Measurements from ENCODE around the gene CBFA2T2. TPM values are rescaled to one million over a fixed set of nuclear protein-coding genes. Genes with fewer than 3 reads are reported as not detected.

CBFA2T2 gene
- polyA plus RNA-seq, 1 donor (not counting 4 experiments of a cell fraction or from before 2014, with no cell fraction given), result 6.8 TPM

GRCh38 chr20:33675136-33675959 is 185.5 kb downstream of the CBFA2T2 start:
- peak overlapping the region; percentile 19 for H3K9ac ChIP-seq (ENCODE audit: control insufficient read depth, extremely low read depth, insufficient read depth, low read length)
- TF ChIP-seq EZH2 (IDR thresholded peaks at IDR 0.05; ENCODE audit: low read length) (no peak), CTCF (optimal IDR thresholded peaks at IDR 0.05 in 1 of 3, IDR thresholded peaks at IDR 0.05 in 1 of 3, conservative IDR thresholded peaks at IDR 0.05 in 1 of 3; ENCODE audit: extremely low read depth in 1 of 3, insufficient read depth in 2 of 3, low read length in 3 of 3) (no peak)
- FAIRE-seq, result no peak

GRCh38 chr20:33676121-33676520 is 186.2 kb downstream of the CBFA2T2 start:
- DNase-seq (ENCODE audit: low read depth, low spot score) (no peak), FAIRE-seq (no peak)
- H3K27me3 ChIP-seq (ENCODE audit: control insufficient read depth, extremely low read depth, insufficient read depth, low read length), result no peaks in the 10 kb centered on the region
- no peak overlapping the region for H3K4me2 ChIP-seq (ENCODE audit: control insufficient read depth, extremely low read depth, insufficient read depth, low read depth, low read length)
- TF ChIP-seq CTCF (optimal IDR thresholded peaks at IDR 0.05 in 1 of 3, IDR thresholded peaks at IDR 0.05 in 1 of 3, conservative IDR thresholded peaks at IDR 0.05 in 1 of 3; ENCODE audit: extremely low read depth in 1 of 3, insufficient read depth in 2 of 3, low read length in 3 of 3), result no peak
- no peak for TF ChIP-seq EZH2 (IDR thresholded peaks at IDR 0.05; ENCODE audit: low read length)
- no peaks in the 10 kb centered on the region for H4K20me1 ChIP-seq (ENCODE audit: control insufficient read depth, extremely low read depth, insufficient read depth, low read length)
- H3K27ac ChIP-seq (ENCODE audit: control insufficient read depth, insufficient read depth, low read length), result no peak overlapping the region
- H3K36me3 ChIP-seq (ENCODE audit: control insufficient read depth in 2 of 2, extremely low read depth in 1 of 2, insufficient read depth in 2 of 2, low read length in 2 of 2), result no peaks in the 10 kb centered on the region
- no peak overlapping the region for H3K4me3 ChIP-seq (ENCODE audit: control insufficient read depth in 2 of 3, extremely low read depth in 1 of 3, insufficient read depth in 2 of 3, low read depth in 1 of 3, low read length in 3 of 3)
- no peak overlapping the region for H2AFZ ChIP-seq (ENCODE audit: control insufficient read depth, low read length)
- H3K4me1 ChIP-seq (ENCODE audit: control insufficient read depth, extremely low read depth, insufficient read depth, low read length), result peaks cover 2% of the 10 kb centered on the region
- no peaks in the 10 kb centered on the region for H3K9me3 ChIP-seq (ENCODE audit: control insufficient read depth, low read depth, low read length)
- H3K9ac ChIP-seq (ENCODE audit: control insufficient read depth, extremely low read depth, insufficient read depth, low read length), result no peak overlapping the region
- no peaks in the 10 kb centered on the region for H3K9me1 ChIP-seq (ENCODE audit: control insufficient read depth, extremely low read depth, insufficient read depth, low read length)
- dilution Hi-C loops (cut with MboI; ENCODE audit: extremely low pct_ligation_motif_present, low sequenced_read_pairs), result no loop called here
- no peaks in the 10 kb centered on the region for H3K79me2 ChIP-seq (ENCODE audit: control insufficient read depth, insufficient read depth, low read length)

More at GRCh38 chr20:33675136-33675959, 185.5 kb downstream of the CBFA2T2 start:
- Histone ChIP-seq H3K79me2 (ENCODE audit: control insufficient read depth, insufficient read depth, low read length) (no peaks in the 10 kb centered on the region), H3K4me3 (ENCODE audit: control insufficient read depth in 2 of 3, extremely low read depth in 1 of 3, insufficient read depth in 2 of 3, low read depth in 1 of 3, low read length in 3 of 3) (peak overlapping the region in 1 of 3 experiments; percentile 49), H3K9me1 (ENCODE audit: control insufficient read depth, extremely low read depth, insufficient read depth, low read length) (no peaks in the 10 kb centered on the region), H3K27me3 (ENCODE audit: control insufficient read depth, extremely low read depth, insufficient read depth, low read length) (no peaks in the 10 kb centered on the region), H3K4me1 (ENCODE audit: control insufficient read depth, extremely low read depth, insufficient read depth, low read length) (peaks cover 2% of the 10 kb centered on the region), H4K20me1 (ENCODE audit: control insufficient read depth, extremely low read depth, insufficient read depth, low read length) (no peaks in the 10 kb centered on the region), H3K4me2 (ENCODE audit: control insufficient read depth, extremely low read depth, insufficient read depth, low read depth, low read length) (peak overlapping the region; percentile 77), H3K36me3 (ENCODE audit: control insufficient read depth in 2 of 2, extremely low read depth in 1 of 2, insufficient read depth in 2 of 2, low read length in 2 of 2) (no peaks in the 10 kb centered on the region), H3K27ac (ENCODE audit: control insufficient read depth, insufficient read depth, low read length) (no peak overlapping the region), H3K9me3 (ENCODE audit: control insufficient read depth, low read depth, low read length) (no peaks in the 10 kb centered on the region), H2AFZ (ENCODE audit: control insufficient read depth, low read length) (peak overlapping the region; percentile 34)
- DNase-seq (ENCODE audit: low read depth, low spot score), result no peak
- dilution Hi-C loops (cut with MboI; ENCODE audit: extremely low pct_ligation_motif_present, low sequenced_read_pairs), result no loop called here

Measured in keratinocyte (primary cell).